ENCODE data around the gene SORCS1.

SORCS1 gene

GRCh38 chr10:106761906-106762305 is 402.6 kb downstream of the SORCS1 start:
- DNase-seq (ENCODE audit: low spot score): no peak
- FAIRE-seq: no peak

DNA sequence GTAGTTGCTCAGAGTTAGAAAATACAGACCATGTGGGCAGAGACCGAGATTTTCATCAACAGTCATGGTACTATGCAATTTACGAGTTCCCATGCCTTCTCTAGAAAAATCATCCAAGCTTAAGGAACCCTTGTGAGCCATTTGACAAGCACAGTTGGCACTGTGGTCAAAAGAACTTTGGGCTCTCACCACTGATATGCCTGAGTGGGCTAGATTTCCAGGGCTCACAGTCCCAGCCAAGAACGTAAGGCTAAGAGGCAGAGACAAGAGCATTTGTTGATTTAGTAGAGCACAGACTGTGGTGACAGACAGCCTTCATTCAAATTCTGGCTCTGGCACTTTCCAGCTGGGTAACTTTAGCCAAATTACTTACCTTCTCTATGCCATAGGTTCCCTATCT is 407.0 kb downstream of the SORCS1 start:
- FAIRE-seq (no peak), DNase-seq (ENCODE audit: low spot score) (no peak)

DNA sequence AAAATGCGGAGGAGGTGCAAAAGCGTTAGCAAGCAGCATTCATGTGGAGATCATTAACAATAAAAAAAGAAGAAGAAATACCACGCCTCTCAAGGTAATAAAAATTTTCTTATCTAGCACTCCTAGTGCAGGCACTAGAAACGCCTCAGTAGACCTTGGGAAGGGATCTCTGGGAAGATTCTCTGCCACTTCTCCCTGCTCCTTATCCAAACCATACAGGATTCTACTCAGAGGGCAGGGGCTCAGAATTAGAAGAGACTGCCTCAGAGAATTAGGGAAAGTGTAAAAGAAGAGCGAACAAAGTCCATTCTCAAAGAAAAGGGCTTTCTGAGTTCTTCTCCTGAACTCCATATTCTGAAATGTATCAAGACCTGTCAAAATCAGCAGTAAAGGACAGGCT is 413.4 kb downstream of the SORCS1 start:
- FAIRE-seq: no peak
- no peak for DNase-seq (ENCODE audit: low spot score)

DNA sequence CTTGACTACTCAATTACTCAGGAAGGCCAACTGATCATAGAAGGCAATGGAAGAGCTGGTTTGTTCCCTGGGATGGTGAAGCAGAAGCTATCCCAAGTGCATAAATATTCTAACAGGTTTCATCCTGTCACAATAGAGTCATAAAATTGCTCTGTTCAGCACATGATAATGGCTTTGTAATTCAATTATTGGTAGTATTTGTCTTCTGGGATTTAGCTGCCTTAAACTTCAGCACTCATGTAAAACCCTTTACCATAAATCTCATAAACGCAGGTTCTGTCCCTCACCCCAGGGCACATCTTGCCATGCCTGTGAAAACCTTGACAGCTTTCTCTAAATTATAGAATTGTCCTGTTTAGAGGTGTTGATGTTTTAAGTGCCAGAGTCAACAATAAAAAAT is 417.6 kb downstream of the SORCS1 start:
- DNase-seq (ENCODE audit: low spot score): no peak
- no peak for FAIRE-seq

GRCh38 chr10:106741006-106741530 is 423.4 kb downstream of the SORCS1 start:
- FAIRE-seq (no peak), DNase-seq (ENCODE audit: low spot score) (no peak)

DNA sequence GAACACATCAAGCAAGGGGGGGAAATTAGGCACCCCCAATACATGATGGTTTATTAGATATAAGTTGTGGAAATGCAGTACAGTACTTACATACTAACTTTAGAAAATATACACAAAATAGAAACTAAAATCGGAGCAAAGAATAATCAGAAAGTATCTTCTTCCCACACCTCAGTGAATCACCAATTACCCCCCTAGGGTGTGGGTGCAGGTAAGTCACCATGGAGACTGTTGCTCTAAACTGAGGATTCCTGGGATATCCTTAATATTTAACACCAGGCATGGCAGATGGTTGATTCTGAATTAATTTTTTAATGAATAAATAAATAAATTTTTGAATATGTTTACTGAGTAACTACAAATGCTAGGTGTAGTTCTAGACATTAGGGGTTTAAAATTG is 424.4 kb downstream of the SORCS1 start:
- FAIRE-seq (no peak), DNase-seq (ENCODE audit: low spot score) (no peak)

DNA sequence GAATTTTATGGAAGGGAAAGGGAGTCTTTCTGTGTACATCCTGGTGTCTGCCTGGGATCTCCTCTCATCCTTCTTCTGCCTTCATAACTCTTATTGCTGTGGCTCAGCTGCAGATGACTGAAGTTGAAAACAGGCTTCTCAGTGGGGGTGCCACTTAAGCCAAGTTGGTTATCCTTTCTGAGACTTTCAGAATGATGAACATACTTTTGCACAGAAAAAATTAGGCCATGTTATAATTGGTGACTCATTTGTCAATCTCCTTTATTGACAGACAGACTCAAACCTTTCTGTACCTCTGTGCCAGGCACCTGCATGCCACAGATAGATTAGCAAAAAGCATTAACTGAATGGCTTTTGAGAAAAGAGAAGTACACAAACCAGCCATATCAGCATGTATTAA is 430.3 kb downstream of the SORCS1 start:
- no peak for DNase-seq (ENCODE audit: low spot score)

GRCh38 chr10:106728232-106728631 is 436.3 kb downstream of the SORCS1 start:
- no peak for DNase-seq (ENCODE audit: low spot score)
- FAIRE-seq: no peak

More for the DNA sequence above, 430.3 kb downstream of the SORCS1 start:
- no peak for FAIRE-seq

- no peak for FAIRE-seq
- DNase-seq (ENCODE audit: low spot score): no peak
Observed at GRCh38 chr10:106727170-106727569, 437.3 kb downstream of the SORCS1 start.

- DNase-seq (ENCODE audit: low spot score) (no peak), FAIRE-seq (no peak)
Observed at GRCh38 chr10:106722524-106722923, 442.0 kb downstream of the SORCS1 start.

GRCh38 chr10:106720683-106721082 is 443.8 kb downstream of the SORCS1 start:
- FAIRE-seq (no peak), DNase-seq (ENCODE audit: low spot score) (no peak)

DNA sequence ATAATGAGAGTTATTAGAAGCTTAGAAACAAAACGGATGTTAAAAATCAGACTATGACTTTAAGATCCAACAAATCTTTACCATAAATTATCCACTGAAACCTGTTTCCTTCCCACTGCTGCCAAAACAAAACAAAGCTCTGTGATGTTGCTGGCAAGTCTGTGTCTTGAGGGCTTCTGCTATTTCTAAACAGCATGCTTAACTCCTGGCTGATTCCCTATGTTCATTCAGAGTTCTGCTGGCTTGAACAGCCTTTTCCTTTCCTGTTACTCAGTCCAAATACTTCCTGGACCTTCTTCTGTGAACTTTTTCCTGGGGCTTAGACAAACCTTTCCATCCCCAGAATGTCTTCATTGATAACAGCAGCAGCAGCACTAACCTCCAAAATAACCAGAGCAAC is 448.1 kb downstream of the SORCS1 start:
- no peak for FAIRE-seq
- no peak for DNase-seq (ENCODE audit: low spot score)

- no peak for FAIRE-seq
Observed at GRCh38 chr10:106714734-106715555, 449.6 kb downstream of the SORCS1 start.

GRCh38 chr10:106713846-106714245 is 450.7 kb downstream of the SORCS1 start:
- DNase-seq (ENCODE audit: low spot score) (no peak), FAIRE-seq (no peak)

More at GRCh38 chr10:106714734-106715555, 449.6 kb downstream of the SORCS1 start:
- DNase-seq (ENCODE audit: low spot score): no peak

GRCh38 chr10:106712988-106713387 is 451.5 kb downstream of the SORCS1 start:
- FAIRE-seq (no peak), DNase-seq (ENCODE audit: low spot score) (no peak)

- FAIRE-seq (no peak), DNase-seq (ENCODE audit: low spot score) (peak; percentile 53)
Observed at GRCh38 chr10:106711313-106711906, 453.1 kb downstream of the SORCS1 start.

DNA sequence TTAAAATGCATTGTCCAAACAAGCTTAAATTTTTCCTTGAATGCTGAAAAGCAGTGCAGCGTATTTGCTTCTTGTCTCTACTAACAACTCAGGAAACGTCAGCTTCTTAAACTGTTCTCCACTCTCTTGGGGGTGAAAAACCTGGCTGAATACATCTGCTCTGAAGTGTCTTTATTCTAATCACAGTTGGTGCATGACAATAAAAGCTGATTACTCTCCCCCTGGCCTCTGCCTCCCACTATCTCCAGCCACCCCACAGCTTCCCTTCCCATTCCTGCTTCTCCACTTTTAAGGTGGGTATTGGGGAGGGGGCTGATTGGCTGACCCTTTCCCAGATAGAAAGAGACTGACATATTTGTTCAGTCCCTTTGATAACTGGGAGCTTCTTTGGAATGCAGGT is 456.0 kb downstream of the SORCS1 start:
- no peak for DNase-seq (ENCODE audit: low spot score)
- no peak for FAIRE-seq

GRCh38 chr10:106707657-106708056 is 456.8 kb downstream of the SORCS1 start:
- DNase-seq (ENCODE audit: low spot score) (no peak), FAIRE-seq (peak; percentile 32)

DNA sequence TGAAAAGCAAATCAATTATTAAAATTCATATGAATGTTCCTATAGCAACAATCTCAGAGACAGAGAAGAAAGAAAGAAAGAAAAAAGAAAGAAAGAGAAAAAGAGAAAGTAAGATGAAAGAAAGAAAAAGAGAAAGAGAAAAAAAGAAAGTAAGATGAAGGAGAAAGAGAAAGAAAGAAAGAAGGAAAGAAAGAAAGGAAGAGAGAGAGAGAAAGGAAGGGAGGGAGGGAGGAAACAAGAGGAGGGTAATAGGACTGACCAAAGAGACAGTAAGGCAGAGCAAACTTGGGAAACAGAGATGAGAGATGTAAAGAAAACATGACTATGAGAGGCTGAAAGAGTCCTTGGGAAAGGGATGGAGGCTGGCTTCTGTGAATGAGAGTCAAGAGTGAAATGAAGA is 458.4 kb downstream of the SORCS1 start:
- no peak for DNase-seq (ENCODE audit: low spot score)
- no peak for FAIRE-seq

DNA sequence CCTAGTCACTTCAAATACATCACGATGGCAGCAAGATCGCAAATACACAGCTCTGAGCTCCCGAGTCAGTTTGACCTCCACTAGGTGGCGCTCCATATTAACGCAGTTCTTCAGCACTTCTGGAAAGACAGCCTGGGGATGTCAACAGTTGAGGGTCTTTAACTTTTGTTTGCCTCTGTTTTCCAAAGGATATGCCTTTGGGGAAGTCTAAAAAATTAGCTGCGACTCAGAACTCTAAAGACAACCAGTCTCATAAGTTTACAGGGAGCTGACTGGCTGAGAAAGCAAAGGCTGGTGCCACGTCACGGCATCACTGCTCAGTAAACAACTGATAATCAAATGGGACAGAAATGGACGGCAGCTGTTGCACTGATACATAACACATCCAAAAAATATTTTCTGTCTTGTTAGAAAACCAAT is 458.8 kb downstream of the SORCS1 start:
- peak; percentile 13 for FAIRE-seq
- DNase-seq (ENCODE audit: low spot score): peak; percentile 65

GRCh38 chr10:106696239-106696638 is 468.3 kb downstream of the SORCS1 start:
- FAIRE-seq (no peak), DNase-seq (ENCODE audit: low spot score) (no peak)

DNA sequence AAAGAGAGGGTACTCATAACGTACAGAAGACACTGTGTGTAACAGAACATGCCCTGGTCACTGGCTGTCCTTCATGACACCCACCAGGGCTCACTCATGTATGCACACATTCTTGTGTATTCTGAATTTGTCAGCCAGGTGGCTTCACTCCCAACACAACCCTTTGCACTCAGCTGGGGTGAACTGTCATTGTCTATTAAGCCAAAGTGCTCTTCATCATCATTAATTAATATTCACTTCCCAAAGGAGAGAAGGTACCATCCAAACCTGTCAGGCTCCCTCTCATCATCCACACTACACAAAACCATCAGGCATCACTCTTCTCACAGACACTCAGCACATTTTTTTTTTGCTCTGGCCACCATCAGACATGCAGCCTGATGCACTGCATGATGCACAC is 469.8 kb downstream of the SORCS1 start:
- FAIRE-seq (no peak), DNase-seq (ENCODE audit: low spot score) (no peak)

DNA sequence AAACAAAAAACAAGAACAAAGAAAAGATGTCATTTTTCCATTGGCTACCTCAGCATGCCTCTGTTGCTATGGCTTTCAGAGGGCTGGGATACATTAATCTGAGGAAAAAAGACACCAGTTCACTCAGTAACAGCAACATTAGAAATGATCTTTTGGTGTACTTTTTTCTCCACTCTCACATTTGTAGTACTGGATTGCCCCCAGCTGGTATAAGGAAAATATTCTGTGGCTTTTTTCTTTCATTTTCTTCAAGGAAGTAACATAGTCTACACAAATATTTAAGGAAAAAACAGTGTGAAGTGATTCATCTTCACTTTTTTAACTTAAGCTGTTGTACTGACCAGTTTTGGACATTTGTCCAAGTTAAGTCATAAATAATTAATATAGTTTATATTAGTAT is 482.3 kb downstream of the SORCS1 start:
- no peak for DNase-seq (ENCODE audit: low spot score)
- FAIRE-seq: no peak

All from urothelium cell line (cell line).